ENCODE results near the gene ARL8B. TPM values are rescaled to one million over a fixed set of nuclear protein-coding genes. Genes with fewer than 3 reads are reported as not detected.
A peak's percentile ranks its signal among the peaks of the same experiment; 100 is the strongest.

Gene ARL8B
- total and polyA plus RNA-seq, 9 of the 15 experiments (the other 6 are each of a cell fraction or from before 2014, with no cell fraction given): 28.5 to 99.4 (median 77.2) TPM

DNA sequence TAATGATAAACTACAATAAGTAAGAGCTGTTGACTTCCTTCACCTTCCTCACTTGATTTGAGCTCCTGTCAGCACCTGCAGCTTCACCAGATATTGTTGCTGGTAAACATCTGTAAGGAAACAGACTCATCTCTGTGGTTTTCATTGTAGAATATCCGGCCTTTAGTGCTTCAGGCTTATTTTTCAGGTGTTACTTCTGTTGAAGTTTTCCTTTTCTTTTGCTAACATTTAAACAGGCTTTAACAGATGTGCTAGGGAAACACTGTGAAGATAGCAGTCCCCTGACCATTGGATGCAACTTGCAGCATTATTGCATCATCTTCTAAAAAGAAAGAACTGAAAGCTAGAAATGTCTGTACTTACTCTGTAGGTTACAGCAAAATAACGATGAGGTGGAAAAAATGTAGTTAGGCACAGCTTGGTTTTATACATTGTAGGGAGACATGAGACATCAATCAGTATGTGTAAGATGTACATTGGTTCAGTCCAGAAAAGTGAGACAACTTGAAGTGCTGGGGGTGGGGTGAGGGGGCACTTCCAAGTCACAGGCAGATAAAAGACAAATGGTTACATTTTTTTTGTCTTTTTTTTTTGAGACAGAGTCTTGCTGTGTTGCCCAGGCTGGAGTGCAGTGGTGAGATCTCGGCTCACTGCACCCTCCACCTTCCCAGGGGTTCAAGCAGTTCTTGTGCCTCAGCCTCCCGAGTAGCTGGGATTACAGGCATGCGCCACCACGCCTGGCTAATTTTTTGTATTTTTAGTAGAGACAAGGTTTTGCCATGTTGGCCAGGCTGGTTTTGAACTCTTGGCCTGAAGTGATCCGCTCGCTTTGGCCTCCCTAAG, 75.6 kb downstream of the ARL8B start (continued):
- TF ChIP-seq, protein P1, sequence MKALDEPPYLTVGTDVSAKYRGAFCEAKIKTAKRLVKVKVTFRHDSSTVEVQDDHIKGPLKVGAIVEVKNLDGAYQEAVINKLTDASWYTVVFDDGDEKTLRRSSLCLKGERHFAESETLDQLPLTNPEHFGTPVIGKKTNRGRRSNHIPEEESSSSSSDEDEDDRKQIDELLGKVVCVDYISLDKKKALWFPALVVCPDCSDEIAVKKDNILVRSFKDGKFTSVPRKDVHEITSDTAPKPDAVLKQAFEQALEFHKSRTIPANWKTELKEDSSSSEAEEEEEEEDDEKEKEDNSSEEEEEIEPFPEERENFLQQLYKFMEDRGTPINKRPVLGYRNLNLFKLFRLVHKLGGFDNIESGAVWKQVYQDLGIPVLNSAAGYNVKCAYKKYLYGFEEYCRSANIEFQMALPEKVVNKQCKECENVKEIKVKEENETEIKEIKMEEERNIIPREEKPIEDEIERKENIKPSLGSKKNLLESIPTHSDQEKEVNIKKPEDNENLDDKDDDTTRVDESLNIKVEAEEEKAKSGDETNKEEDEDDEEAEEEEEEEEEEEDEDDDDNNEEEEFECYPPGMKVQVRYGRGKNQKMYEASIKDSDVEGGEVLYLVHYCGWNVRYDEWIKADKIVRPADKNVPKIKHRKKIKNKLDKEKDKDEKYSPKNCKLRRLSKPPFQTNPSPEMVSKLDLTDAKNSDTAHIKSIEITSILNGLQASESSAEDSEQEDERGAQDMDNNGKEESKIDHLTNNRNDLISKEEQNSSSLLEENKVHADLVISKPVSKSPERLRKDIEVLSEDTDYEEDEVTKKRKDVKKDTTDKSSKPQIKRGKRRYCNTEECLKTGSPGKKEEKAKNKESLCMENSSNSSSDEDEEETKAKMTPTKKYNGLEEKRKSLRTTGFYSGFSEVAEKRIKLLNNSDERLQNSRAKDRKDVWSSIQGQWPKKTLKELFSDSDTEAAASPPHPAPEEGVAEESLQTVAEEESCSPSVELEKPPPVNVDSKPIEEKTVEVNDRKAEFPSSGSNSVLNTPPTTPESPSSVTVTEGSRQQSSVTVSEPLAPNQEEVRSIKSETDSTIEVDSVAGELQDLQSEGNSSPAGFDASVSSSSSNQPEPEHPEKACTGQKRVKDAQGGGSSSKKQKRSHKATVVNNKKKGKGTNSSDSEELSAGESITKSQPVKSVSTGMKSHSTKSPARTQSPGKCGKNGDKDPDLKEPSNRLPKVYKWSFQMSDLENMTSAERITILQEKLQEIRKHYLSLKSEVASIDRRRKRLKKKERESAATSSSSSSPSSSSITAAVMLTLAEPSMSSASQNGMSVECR (CRISPR knock-in tag; IDR thresholded peaks at IDR 0.05): no peak
- TF ChIP-seq ZFP1 (CRISPR knock-in tag; IDR thresholded peaks at IDR 0.05) (no peak), GABPB1 (CRISPR knock-in tag; IDR thresholded peaks at IDR 0.05) (peak; percentile 55), ZNF778 (CRISPR knock-in tag; IDR thresholded peaks at IDR 0.05) (no peak), HDAC8 (tag; IDR thresholded peaks at IDR 0.05) (peak; percentile 78), ZNF551 (CRISPR knock-in tag; IDR thresholded peaks at IDR 0.05) (no peak), EGR1 (conservative IDR thresholded peaks at IDR 0.05) (no peak), CC2D1A (IDR thresholded peaks at IDR 0.05) (no peak), EZH2 (IDR thresholded peaks at IDR 0.05; ENCODE audit: borderline replicate concordance, low read depth, low read length) (no peak), WHSC1 (IDR thresholded peaks at IDR 0.05; ENCODE audit: low read length) (no peak)
- TF ChIP-seq, protein P2, sequence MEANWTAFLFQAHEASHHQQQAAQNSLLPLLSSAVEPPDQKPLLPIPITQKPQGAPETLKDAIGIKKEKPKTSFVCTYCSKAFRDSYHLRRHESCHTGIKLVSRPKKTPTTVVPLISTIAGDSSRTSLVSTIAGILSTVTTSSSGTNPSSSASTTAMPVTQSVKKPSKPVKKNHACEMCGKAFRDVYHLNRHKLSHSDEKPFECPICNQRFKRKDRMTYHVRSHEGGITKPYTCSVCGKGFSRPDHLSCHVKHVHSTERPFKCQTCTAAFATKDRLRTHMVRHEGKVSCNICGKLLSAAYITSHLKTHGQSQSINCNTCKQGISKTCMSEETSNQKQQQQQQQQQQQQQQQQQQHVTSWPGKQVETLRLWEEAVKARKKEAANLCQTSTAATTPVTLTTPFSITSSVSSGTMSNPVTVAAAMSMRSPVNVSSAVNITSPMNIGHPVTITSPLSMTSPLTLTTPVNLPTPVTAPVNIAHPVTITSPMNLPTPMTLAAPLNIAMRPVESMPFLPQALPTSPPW (CRISPR knock-in tag; IDR thresholded peaks at IDR 0.05): peak; percentile 23; the same call in 1 of the 2 replicates
- TF ChIP-seq, protein P3, sequence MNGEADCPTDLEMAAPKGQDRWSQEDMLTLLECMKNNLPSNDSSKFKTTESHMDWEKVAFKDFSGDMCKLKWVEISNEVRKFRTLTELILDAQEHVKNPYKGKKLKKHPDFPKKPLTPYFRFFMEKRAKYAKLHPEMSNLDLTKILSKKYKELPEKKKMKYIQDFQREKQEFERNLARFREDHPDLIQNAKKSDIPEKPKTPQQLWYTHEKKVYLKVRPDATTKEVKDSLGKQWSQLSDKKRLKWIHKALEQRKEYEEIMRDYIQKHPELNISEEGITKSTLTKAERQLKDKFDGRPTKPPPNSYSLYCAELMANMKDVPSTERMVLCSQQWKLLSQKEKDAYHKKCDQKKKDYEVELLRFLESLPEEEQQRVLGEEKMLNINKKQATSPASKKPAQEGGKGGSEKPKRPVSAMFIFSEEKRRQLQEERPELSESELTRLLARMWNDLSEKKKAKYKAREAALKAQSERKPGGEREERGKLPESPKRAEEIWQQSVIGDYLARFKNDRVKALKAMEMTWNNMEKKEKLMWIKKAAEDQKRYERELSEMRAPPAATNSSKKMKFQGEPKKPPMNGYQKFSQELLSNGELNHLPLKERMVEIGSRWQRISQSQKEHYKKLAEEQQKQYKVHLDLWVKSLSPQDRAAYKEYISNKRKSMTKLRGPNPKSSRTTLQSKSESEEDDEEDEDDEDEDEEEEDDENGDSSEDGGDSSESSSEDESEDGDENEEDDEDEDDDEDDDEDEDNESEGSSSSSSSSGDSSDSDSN (IDR thresholded peaks at IDR 0.05; ENCODE audit: borderline replicate concordance in 1 of 2, low read depth in 2 of 2, low read length in 2 of 2): no peak
- TF ChIP-seq, protein P4, sequence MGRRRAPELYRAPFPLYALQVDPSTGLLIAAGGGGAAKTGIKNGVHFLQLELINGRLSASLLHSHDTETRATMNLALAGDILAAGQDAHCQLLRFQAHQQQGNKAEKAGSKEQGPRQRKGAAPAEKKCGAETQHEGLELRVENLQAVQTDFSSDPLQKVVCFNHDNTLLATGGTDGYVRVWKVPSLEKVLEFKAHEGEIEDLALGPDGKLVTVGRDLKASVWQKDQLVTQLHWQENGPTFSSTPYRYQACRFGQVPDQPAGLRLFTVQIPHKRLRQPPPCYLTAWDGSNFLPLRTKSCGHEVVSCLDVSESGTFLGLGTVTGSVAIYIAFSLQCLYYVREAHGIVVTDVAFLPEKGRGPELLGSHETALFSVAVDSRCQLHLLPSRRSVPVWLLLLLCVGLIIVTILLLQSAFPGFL (CRISPR knock-in tag; IDR thresholded peaks at IDR 0.05): no peak
- TF ChIP-seq, protein P5, sequence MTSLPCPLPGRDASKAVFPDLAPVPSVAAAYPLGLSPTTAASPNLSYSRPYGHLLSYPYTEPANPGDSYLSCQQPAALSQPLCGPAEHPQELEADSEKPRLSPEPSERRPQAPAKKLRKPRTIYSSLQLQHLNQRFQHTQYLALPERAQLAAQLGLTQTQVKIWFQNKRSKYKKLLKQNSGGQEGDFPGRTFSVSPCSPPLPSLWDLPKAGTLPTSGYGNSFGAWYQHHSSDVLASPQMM (CRISPR knock-in tag; IDR thresholded peaks at IDR 0.05): no peak
- TF ChIP-seq, protein P6, sequence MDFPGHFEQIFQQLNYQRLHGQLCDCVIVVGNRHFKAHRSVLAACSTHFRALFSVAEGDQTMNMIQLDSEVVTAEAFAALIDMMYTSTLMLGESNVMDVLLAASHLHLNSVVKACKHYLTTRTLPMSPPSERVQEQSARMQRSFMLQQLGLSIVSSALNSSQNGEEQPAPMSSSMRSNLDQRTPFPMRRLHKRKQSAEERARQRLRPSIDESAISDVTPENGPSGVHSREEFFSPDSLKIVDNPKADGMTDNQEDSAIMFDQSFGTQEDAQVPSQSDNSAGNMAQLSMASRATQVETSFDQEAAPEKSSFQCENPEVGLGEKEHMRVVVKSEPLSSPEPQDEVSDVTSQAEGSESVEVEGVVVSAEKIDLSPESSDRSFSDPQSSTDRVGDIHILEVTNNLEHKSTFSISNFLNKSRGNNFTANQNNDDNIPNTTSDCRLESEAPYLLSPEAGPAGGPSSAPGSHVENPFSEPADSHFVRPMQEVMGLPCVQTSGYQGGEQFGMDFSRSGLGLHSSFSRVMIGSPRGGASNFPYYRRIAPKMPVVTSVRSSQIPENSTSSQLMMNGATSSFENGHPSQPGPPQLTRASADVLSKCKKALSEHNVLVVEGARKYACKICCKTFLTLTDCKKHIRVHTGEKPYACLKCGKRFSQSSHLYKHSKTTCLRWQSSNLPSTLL (IDR thresholded peaks at IDR 0.05): no peak

Data from K562 (cell line).